ENCODE results near the gene ZDHHC19. TPM values are rescaled to one million over a fixed set of nuclear protein-coding genes. Genes with fewer than 3 reads are reported as not detected.

ZDHHC19 gene
- total and polyA plus RNA-seq, 7 donors: 0.38 to 0.99 TPM; not detected in 5

DNA sequence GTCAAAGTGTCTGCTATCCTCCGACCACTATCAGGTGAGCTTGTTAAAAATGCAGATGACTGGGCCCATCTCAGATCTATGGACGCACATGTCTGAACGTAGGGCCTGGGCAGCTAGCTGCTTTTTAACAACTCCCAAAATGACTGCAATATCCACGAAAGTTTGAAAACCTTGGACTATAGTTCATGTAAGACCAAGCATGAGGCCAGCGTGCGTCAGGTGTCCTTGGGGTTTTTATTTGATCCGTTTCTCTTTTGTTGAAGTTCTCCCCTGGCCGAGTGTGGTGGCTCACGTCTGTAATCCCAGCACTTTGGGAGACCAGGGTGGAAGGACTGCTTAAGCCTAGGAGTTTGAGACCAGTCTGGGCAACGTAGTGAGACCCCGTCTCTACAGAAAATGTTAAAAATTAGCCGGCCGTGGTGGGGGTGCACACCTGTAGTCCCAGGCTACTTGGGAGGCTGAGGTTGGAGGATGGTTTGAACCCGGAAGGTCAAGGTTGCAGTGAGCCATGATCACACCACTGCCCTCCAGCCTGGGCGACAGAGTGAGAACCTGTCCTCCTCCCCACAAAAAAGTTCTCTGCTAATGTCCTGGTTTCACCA, 14.7 kb upstream of the ZDHHC19 start:
- H3K4me1 ChIP-seq: peaks cover 0 to 5% (median 0%) of the 10 kb centered on the region in 4 donors
- peaks cover 0 to 15% (median 0%) of the 10 kb centered on the region in 3 donors for H3K27me3 ChIP-seq
- no peak overlapping the region for H3K4me3 ChIP-seq
- H3K36me3 ChIP-seq: no peaks in the 10 kb centered on the region
- peak; percentile 42 for DNase-seq
- no peak for TF ChIP-seq POLR2AphosphoS5 (IDR thresholded peaks at IDR 0.05)
- no peak for TF ChIP-seq EP300 (IDR thresholded peaks at IDR 0.05)
- TF ChIP-seq POLR2A (IDR thresholded peaks at IDR 0.05): no peak
- TF ChIP-seq CTCF (IDR thresholded peaks at IDR 0.05): no peak
- intact Hi-C loops (cut with DNase I): no loop called here
- no peaks in the 10 kb centered on the region for H3K9me3 ChIP-seq
- 89 to 92% methylated on average over 15 of the region's 15 CpGs for WGBS, 2 donors
- H3K27ac ChIP-seq: no peak overlapping the region

DNA sequence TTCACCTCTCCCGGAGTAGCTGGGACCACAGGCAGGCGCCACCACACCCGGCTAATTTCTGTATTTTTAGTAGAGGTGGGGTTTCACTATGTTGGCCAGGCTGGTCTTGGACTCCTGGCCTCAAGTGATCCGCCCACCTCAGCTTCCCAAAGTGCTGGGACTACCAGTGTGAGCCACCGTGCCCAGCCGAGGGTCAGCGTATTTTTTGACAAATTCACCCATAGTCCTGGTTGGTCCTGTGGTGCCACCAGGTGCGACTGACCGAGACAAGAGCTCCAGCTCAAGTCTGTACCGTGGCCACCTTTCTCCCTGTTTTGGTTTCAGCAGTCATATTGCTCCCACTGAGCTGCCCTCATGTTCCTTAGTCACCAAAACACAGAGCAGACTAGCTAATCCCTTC, 13.9 kb upstream of the ZDHHC19 start:
- Histone ChIP-seq H3K27me3 (peaks cover 0 to 15% (median 0%) of the 10 kb centered on the region in 3 donors), H3K4me3 (no peak overlapping the region), H3K36me3 (no peaks in the 10 kb centered on the region), H3K9me3 (no peaks in the 10 kb centered on the region), H3K4me1 (peaks cover 0 to 5% (median 0%) of the 10 kb centered on the region in 4 donors), H3K27ac (no peak overlapping the region)
- intact Hi-C loops (cut with DNase I): no loop called here
- WGBS, 2 donors: 90 to 93% methylated on average over 10 of the region's 10 CpGs
- DNase-seq: peak; percentile 30
- no peak for TF ChIP-seq POLR2AphosphoS5 (IDR thresholded peaks at IDR 0.05)
- no peak for TF ChIP-seq CTCF (IDR thresholded peaks at IDR 0.05)
- no peak for TF ChIP-seq EP300 (IDR thresholded peaks at IDR 0.05)
- no peak for TF ChIP-seq POLR2A (IDR thresholded peaks at IDR 0.05)

DNA sequence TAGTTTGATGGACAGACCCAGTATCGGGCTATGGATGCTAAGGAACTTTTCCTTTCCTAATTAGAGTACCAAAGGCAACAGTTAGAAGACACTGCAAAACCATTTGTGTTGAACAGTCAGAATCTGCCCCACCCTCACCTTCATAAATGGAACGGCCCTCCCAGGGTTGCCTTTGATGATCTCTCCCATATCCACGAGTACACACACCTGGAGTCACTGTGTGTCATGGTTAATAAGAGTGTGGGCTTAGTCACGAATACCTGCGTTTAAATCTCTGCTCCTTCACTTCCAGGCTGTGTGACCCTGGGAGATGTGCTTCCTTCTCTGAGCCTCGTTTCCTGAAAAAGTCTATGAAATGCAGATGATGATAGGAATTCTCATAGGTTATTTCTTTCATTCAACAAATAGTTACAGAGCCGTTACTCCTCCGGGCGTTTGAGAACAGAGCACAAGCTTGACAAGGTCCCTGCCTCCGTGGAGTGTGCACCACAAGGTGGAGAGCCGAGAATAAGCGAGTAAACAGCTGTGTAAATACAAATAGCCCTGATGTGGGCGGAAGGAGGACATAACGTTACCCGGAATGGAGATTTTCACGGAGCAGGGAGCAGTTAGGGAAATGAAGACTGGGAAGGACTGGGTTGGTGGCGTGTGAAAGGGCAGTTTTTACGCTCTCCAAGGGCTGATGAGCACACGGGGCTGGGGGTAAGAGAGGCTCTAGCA, 11.8 kb upstream of the ZDHHC19 start:
- 20 to 61% methylated on average over 19 of the region's 19 CpGs for WGBS, 2 donors
- TF ChIP-seq POLR2A (IDR thresholded peaks at IDR 0.05) (no peak), CTCF (IDR thresholded peaks at IDR 0.05) (no peak), POLR2AphosphoS5 (IDR thresholded peaks at IDR 0.05) (no peak), EP300 (IDR thresholded peaks at IDR 0.05) (no peak)
- intact Hi-C loops (cut with DNase I): no loop called here

DNA sequence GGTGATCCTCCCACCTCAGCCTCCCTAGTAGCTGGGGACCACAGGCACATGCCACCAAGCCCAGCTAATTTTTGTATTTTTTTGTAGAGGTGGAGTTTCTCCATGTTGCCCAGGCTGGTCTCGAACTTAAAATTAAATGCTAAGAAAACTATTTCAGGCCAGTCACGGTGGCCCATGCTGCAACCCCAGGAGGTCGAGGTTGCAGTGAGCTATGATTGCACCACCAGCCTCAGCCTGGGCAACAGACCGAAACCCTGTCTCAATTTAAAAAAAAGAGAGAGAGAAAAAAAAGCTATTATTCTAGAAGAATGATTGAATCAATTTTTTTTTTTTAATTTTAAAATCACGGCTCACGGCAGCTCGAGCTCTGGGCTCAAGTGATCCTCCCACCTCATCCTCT, 9.8 kb upstream of the ZDHHC19 start:
- intact Hi-C loops (cut with DNase I): no loop called here
- Histone ChIP-seq H3K36me3 (no peaks in the 10 kb centered on the region), H3K27ac (no peak overlapping the region), H3K4me3 (no peak overlapping the region), H3K9me3 (no peaks in the 10 kb centered on the region), H3K4me1 (peaks cover 0 to 12% (median 8%) of the 10 kb centered on the region in 4 donors), H3K27me3 (peaks cover 0 to 6% (median 5%) of the 10 kb centered on the region in 3 donors)
- WGBS, 2 donors: 91 to 92% methylated on average over 7 of the region's 7 CpGs
- no peak for TF ChIP-seq POLR2A (IDR thresholded peaks at IDR 0.05)
- no peak for TF ChIP-seq CTCF (IDR thresholded peaks at IDR 0.05)
- no peak for TF ChIP-seq EP300 (IDR thresholded peaks at IDR 0.05)
- no peak for TF ChIP-seq POLR2AphosphoS5 (IDR thresholded peaks at IDR 0.05)
- DNase-seq: no peak

More for the DNA sequence above, 11.8 kb upstream of the ZDHHC19 start:
- H3K4me1 ChIP-seq: peaks cover 0 to 12% (median 10%) of the 10 kb centered on the region in 4 donors
- H3K27ac ChIP-seq: no peak overlapping the region
- peaks cover 0 to 15% (median 0%) of the 10 kb centered on the region in 3 donors for H3K27me3 ChIP-seq
- DNase-seq: no peak
- H3K9me3 ChIP-seq: no peaks in the 10 kb centered on the region
- no peaks in the 10 kb centered on the region for H3K36me3 ChIP-seq
- H3K4me3 ChIP-seq: no peak overlapping the region
